HepG2 (cell line): ENCODE measurements around the gene PTGDR2. TPM values are rescaled to one million over a fixed set of nuclear protein-coding genes. Genes with fewer than 3 reads are reported as not detected.

Source experiments
- AKAP8 ChIP-seq: sonication (generic); formaldehyde crosslinking; IDR thresholded peaks from 2 replicates; pipeline ENCODE4 v1.5.1; 2020; ENCODE audit warnings: mild to moderate bottlenecking, missing genetic modification reagents
- BCL6 ChIP-seq: IDR thresholded peaks from 2 replicates; pipeline ENCODE4 v1.6.1; 2016; ENCODE audit warnings: missing genetic modification reagents, missing compliant biosample characterization
- CREM ChIP-seq, 2 experiments: sonication (generic) in 1 of 2; formaldehyde crosslinking in 1 of 2; IDR thresholded peaks; 2 replicates each; pipeline versions ENCODE4 v1.4.0 to v1.6.1; 2016 to 2020; ENCODE audit warnings: antibody characterized with exemption in 1 of 2, mild to moderate bottlenecking in 1 of 2, missing genetic modification reagents in 1 of 2
- HMG20A ChIP-seq: IDR thresholded peaks from 2 replicates; pipeline ENCODE4 v1.6.1; 2016; ENCODE audit warnings: borderline replicate concordance
- KDM1A ChIP-seq: IDR thresholded peaks from 2 replicates; pipeline ENCODE4 v1.6.1; 2016; ENCODE audit warnings: missing compliant biosample characterization
- KDM6A ChIP-seq: IDR thresholded peaks from 2 replicates; pipeline ENCODE4 v1.6.1; 2016; ENCODE audit warnings: low read depth
- POGZ ChIP-seq: sonication (generic); formaldehyde crosslinking; IDR thresholded peaks from 2 replicates; pipeline ENCODE4 v1.4.0; 2020; ENCODE audit warnings: mild to moderate bottlenecking, missing genetic modification reagents
- SALL1 ChIP-seq: sonication (generic); formaldehyde crosslinking; IDR thresholded peaks from 2 replicates; pipeline ENCODE4 v1.8.0; 2022; ENCODE audit warnings: mild to moderate bottlenecking, missing genetic modification reagents
- TCF7 ChIP-seq: sonication (generic); IDR thresholded peaks from 2 replicates; pipeline ENCODE4 v1.6.1; 2016; ENCODE audit warnings: antibody characterized with exemption, low read depth
- ZNF232 ChIP-seq: sonication (generic); formaldehyde crosslinking; IDR thresholded peaks from 2 replicates; pipeline ENCODE4 v1.4.0; 2020; ENCODE audit warnings: missing genetic modification reagents, borderline replicate concordance
- ZNF605 ChIP-seq: sonication (generic); formaldehyde crosslinking; IDR thresholded peaks from 2 replicates; pipeline ENCODE4 v1.8.0; 2022; ENCODE audit warnings: mild to moderate bottlenecking, missing genetic modification reagents
- polyA plus RNA-seq, 8 experiments: library from polyadenylated mRNA; depleted of rRNA in 3 of 8; stranded (reverse) in 7 of 8; unstranded in 1 of 8; fragments of >200 nt; fragmentation: Illumina TruSeq in 4 of 8; extraction: Trizol in 4 of 8; gene quantifications; 2 replicates each; pipeline versions ENCODE4 v1.2.1 to v1.2.3, GENCODE V29; 2011 to 2016; ENCODE audit warnings: low read depth in 4 of 8, missing spikeins in 1 of 8, mixed read lengths in 1 of 8; ENCODE audit not compliant: insufficient read depth in 1 of 8
- total RNA-seq, 5 experiments: library from RNA; depleted of rRNA; stranded (reverse); fragments of >200 nt; fragmentation: Illumina TruSeq; extraction: Trizol; gene quantifications; 2 replicates each; pipeline ENCODE4 v1.2.3, GENCODE V29; 2016; ENCODE audit warnings: low read depth in 1 of 5
- TF ChIP-seq, protein P1 (sequence below): sonication (generic); formaldehyde crosslinking; IDR thresholded peaks from 2 replicates; pipeline ENCODE4 v1.8.1; 2023; ENCODE audit warnings: mild to moderate bottlenecking, missing genetic modification reagents
- TF ChIP-seq, protein P2 (sequence below): sonication (generic); formaldehyde crosslinking; IDR thresholded peaks from 2 replicates; pipeline ENCODE4 v1.5.1; 2020; ENCODE audit warnings: mild to moderate bottlenecking, moderate library complexity, missing genetic modification reagents
- TF ChIP-seq, protein P3 (sequence below): sonication (generic); formaldehyde crosslinking; IDR thresholded peaks from 2 replicates; pipeline ENCODE4 v1.9.0; 2021; ENCODE audit warnings: missing genetic modification reagents, borderline replicate concordance
- TF ChIP-seq, protein P4 (sequence below): sonication (generic); formaldehyde crosslinking; IDR thresholded peaks from 2 replicates; pipeline ENCODE4 v1.9.0; 2022; ENCODE audit warnings: missing genetic modification reagents, mild to moderate bottlenecking, borderline replicate concordance
- TF ChIP-seq, protein P5 (sequence below): sonication (generic); formaldehyde crosslinking; IDR thresholded peaks from 2 replicates; pipeline ENCODE4 v1.5.0; 2020; ENCODE audit warnings: mild to moderate bottlenecking, missing genetic modification reagents, moderate library complexity

Gene PTGDR2
- total and polyA plus RNA-seq, 2 of the 13 experiments (the other 11 are each of a cell fraction or from before 2014, with no cell fraction given), result 1.9 to 2.5 TPM

DNA sequence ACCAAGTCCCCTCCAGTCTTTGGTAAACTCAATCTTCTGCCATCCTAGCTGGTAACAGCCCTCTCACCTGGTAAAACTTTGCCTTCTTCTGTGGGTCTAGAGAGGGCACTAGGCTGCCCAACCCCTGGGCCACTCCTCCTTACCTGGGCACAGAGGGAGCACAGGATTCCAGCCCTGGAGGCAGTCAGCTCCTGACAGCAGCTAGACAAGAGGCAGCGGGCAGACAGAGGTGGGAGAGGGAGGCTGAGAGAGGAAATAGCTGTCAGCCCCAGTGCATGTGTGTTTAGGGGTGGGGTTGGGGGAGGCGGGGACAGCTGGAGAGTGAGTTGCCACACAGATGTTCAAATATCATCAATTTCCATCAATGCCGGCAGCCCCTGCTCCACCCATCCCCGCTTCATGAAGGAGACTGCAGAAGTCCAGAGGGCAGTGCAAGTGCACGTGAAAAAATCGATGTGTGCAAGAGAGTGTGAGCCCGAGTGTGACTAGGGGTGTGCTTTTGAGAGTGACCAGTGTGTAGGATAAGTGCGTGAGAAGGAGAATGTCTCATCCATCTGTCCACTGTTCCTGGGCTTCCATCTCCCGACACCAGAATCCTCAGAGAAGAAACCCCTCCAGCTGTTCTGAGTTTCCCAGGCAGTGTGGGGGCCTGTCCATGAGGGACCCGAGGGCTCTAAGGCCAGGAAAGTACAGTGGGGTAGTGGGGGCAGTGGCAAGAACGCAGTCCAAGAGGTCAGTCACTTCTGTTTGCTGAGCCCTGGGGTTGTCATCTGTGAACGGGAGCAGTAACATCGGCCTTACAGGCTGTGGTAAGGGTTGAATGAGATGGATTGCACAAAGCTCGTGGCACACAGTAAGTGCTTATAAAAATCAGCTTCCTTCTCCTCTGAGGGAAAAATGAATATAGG is at the start of gene PTGDR2 (continued):
- TF ChIP-seq, protein P1, sequence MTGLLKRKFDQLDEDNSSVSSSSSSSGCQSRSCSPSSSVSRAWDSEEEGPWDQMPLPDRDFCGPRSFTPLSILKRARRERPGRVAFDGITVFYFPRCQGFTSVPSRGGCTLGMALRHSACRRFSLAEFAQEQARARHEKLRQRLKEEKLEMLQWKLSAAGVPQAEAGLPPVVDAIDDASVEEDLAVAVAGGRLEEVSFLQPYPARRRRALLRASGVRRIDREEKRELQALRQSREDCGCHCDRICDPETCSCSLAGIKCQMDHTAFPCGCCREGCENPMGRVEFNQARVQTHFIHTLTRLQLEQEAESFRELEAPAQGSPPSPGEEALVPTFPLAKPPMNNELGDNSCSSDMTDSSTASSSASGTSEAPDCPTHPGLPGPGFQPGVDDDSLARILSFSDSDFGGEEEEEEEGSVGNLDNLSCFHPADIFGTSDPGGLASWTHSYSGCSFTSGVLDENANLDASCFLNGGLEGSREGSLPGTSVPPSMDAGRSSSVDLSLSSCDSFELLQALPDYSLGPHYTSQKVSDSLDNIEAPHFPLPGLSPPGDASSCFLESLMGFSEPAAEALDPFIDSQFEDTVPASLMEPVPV (CRISPR knock-in tag), result no peak
- TF ChIP-seq KDM1A (CRISPR knock-in tag) (no peak), ZNF605 (CRISPR knock-in tag) (peak; percentile 54; the same call in 1 of the 2 replicates), HMG20A (0 out of 2 replicates have a peak, but pooled peaks have one; percentile 15), TCF7 (peak; percentile 30; the same call in 1 of the 2 replicates), ZNF232 (CRISPR knock-in tag) (peak; percentile 19; the same call in 1 of the 2 replicates), CREM (IDR thresholded peaks at IDR 0.05) (peak; percentile 20; the same call in 1 of the 2 replicates), CREM (CRISPR knock-in tag; IDR thresholded peaks at IDR 0.05) (no peak), POGZ (CRISPR knock-in tag) (0 out of 2 replicates have a peak, but pooled peaks have one; percentile 36), AKAP8 (CRISPR knock-in tag) (0 out of 2 replicates have a peak, but pooled peaks have one; percentile 20), SALL1 (CRISPR knock-in tag) (peak; percentile 88), KDM6A (peak; percentile 57), BCL6 (CRISPR knock-in tag) (peak; percentile 12)
- TF ChIP-seq, protein P2, sequence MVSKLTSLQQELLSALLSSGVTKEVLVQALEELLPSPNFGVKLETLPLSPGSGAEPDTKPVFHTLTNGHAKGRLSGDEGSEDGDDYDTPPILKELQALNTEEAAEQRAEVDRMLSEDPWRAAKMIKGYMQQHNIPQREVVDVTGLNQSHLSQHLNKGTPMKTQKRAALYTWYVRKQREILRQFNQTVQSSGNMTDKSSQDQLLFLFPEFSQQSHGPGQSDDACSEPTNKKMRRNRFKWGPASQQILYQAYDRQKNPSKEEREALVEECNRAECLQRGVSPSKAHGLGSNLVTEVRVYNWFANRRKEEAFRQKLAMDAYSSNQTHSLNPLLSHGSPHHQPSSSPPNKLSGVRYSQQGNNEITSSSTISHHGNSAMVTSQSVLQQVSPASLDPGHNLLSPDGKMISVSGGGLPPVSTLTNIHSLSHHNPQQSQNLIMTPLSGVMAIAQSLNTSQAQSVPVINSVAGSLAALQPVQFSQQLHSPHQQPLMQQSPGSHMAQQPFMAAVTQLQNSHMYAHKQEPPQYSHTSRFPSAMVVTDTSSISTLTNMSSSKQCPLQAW (CRISPR knock-in tag), result peak; percentile 45; the same call in 1 of the 2 replicates
- TF ChIP-seq, protein P3, sequence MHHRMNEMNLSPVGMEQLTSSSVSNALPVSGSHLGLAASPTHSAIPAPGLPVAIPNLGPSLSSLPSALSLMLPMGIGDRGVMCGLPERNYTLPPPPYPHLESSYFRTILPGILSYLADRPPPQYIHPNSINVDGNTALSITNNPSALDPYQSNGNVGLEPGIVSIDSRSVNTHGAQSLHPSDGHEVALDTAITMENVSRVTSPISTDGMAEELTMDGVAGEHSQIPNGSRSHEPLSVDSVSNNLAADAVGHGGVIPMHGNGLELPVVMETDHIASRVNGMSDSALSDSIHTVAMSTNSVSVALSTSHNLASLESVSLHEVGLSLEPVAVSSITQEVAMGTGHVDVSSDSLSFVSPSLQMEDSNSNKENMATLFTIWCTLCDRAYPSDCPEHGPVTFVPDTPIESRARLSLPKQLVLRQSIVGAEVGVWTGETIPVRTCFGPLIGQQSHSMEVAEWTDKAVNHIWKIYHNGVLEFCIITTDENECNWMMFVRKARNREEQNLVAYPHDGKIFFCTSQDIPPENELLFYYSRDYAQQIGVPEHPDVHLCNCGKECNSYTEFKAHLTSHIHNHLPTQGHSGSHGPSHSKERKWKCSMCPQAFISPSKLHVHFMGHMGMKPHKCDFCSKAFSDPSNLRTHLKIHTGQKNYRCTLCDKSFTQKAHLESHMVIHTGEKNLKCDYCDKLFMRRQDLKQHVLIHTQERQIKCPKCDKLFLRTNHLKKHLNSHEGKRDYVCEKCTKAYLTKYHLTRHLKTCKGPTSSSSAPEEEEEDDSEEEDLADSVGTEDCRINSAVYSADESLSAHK (CRISPR knock-in tag), result 0 out of 2 replicates have a peak, but pooled peaks have one; percentile 17
- TF ChIP-seq, protein P4, sequence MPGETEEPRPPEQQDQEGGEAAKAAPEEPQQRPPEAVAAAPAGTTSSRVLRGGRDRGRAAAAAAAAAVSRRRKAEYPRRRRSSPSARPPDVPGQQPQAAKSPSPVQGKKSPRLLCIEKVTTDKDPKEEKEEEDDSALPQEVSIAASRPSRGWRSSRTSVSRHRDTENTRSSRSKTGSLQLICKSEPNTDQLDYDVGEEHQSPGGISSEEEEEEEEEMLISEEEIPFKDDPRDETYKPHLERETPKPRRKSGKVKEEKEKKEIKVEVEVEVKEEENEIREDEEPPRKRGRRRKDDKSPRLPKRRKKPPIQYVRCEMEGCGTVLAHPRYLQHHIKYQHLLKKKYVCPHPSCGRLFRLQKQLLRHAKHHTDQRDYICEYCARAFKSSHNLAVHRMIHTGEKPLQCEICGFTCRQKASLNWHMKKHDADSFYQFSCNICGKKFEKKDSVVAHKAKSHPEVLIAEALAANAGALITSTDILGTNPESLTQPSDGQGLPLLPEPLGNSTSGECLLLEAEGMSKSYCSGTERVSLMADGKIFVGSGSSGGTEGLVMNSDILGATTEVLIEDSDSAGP, result peak; percentile 66; the same call in 1 of the 2 replicates
- TF ChIP-seq, protein P5, sequence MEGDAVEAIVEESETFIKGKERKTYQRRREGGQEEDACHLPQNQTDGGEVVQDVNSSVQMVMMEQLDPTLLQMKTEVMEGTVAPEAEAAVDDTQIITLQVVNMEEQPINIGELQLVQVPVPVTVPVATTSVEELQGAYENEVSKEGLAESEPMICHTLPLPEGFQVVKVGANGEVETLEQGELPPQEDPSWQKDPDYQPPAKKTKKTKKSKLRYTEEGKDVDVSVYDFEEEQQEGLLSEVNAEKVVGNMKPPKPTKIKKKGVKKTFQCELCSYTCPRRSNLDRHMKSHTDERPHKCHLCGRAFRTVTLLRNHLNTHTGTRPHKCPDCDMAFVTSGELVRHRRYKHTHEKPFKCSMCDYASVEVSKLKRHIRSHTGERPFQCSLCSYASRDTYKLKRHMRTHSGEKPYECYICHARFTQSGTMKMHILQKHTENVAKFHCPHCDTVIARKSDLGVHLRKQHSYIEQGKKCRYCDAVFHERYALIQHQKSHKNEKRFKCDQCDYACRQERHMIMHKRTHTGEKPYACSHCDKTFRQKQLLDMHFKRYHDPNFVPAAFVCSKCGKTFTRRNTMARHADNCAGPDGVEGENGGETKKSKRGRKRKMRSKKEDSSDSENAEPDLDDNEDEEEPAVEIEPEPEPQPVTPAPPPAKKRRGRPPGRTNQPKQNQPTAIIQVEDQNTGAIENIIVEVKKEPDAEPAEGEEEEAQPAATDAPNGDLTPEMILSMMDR (CRISPR knock-in tag), result 0 out of 2 replicates have a peak, but pooled peaks have one; percentile 5
